HepG2 (cell line): Measurements from ENCODE around the gene GJC2. TPM values are rescaled to one million over a fixed set of nuclear protein-coding genes. Genes with fewer than 3 reads are reported as not detected.

ENCODE experiments used
- ADNP ChIP-seq: sonication (generic); formaldehyde crosslinking; IDR thresholded peaks from 2 replicates; pipeline ENCODE4 v1.4.0; 2020; ENCODE audit warnings: missing genetic modification reagents
- CHD2 ChIP-seq: IDR thresholded peaks from 2 replicates; pipeline ENCODE4 v1.6.1; 2011; ENCODE audit warnings: low read depth, low read length, improper control_type of control experiment
- DNMT1 ChIP-seq: sonication (generic); formaldehyde crosslinking; IDR thresholded peaks from 2 replicates; pipeline ENCODE4 v1.5.1; 2020; ENCODE audit warnings: mild to moderate bottlenecking, missing genetic modification reagents
- ETV5 ChIP-seq: IDR thresholded peaks from 2 replicates; pipeline ENCODE4 v1.6.1; 2018; ENCODE audit warnings: missing biosample characterization, missing genetic modification reagents, inconsistent platforms, borderline replicate concordance
- HMG20B ChIP-seq: conservative IDR thresholded peaks from 2 replicates; pipeline ENCODE4 v1.6.1; 2016; ENCODE audit warnings: missing genetic modification reagents, missing compliant biosample characterization
- HNF4G ChIP-seq, 2 experiments: sonication (generic) in 1 of 2; formaldehyde crosslinking in 1 of 2; IDR thresholded peaks; 2 replicates each; pipeline versions ENCODE4 v1.4.0 to v1.6.1; 2011 to 2020; ENCODE audit warnings: borderline replicate concordance in 2 of 2, low read depth in 2 of 2, mild to moderate bottlenecking in 2 of 2, low read length in 1 of 2, missing genetic modification reagents in 1 of 2, moderate library complexity in 1 of 2
- PCBP1 ChIP-seq: fragments of 200-400 bp; formaldehyde crosslinking; IDR thresholded peaks from 2 replicates; pipeline ENCODE4 v1.6.1; 2017; ENCODE audit warnings: mild to moderate bottlenecking, low read depth, low read length, borderline replicate concordance
- PHF8 ChIP-seq: sonication (generic); formaldehyde crosslinking; IDR thresholded peaks from 2 replicates; pipeline ENCODE4 v1.5.0; 2020; ENCODE audit warnings: missing genetic modification reagents
- SP4 ChIP-seq: sonication (generic); formaldehyde crosslinking; IDR thresholded peaks from 2 replicates; pipeline ENCODE4 v1.8.1; 2023; ENCODE audit warnings: mild to moderate bottlenecking, missing genetic modification reagents
- TARDBP ChIP-seq: sonication (generic); formaldehyde crosslinking; IDR thresholded peaks from 2 replicates; pipeline ENCODE4 v1.8.0; 2022; ENCODE audit warnings: mild to moderate bottlenecking, missing genetic modification reagents
- ZBTB38 ChIP-seq: sonication (generic); formaldehyde crosslinking; IDR thresholded peaks from 2 replicates; pipeline ENCODE4 v1.5.1; 2020; ENCODE audit warnings: mild to moderate bottlenecking, missing genetic modification reagents
- ZFP36 ChIP-seq: fragments of 150-350 bp; IDR thresholded peaks from 2 replicates; pipeline ENCODE4 v1.6.1; 2018; ENCODE audit warnings: borderline replicate concordance, low read length, low read depth; ENCODE audit not compliant: partially characterized antibody
- ZMYM4 ChIP-seq: sonication (generic); formaldehyde crosslinking; IDR thresholded peaks from 2 replicates; pipeline ENCODE4 v1.8.1; 2023; ENCODE audit warnings: mild to moderate bottlenecking, missing genetic modification reagents
- ZNF17 ChIP-seq: sonication (generic); formaldehyde crosslinking; IDR thresholded peaks from 2 replicates; pipeline ENCODE4 v1.5.0; 2020; ENCODE audit warnings: mild to moderate bottlenecking, missing genetic modification reagents
- ZNF205 ChIP-seq: IDR thresholded peaks from 2 replicates; pipeline ENCODE4 v1.6.1; 2018; ENCODE audit warnings: missing biosample characterization, missing genetic modification reagents
- ZNF550 ChIP-seq: sonication (generic); formaldehyde crosslinking; IDR thresholded peaks from 2 replicates; pipeline ENCODE4 v1.4.0; 2020; ENCODE audit warnings: mild to moderate bottlenecking, missing genetic modification reagents, borderline replicate concordance
- ZNF563 ChIP-seq: sonication (generic); formaldehyde crosslinking; IDR thresholded peaks from 2 replicates; pipeline ENCODE4 v1.8.0; 2022; ENCODE audit warnings: mild to moderate bottlenecking, moderate library complexity, missing genetic modification reagents
- ZNF672 ChIP-seq: sonication (generic); formaldehyde crosslinking; IDR thresholded peaks from 2 replicates; pipeline ENCODE4 v1.8.1; 2022; ENCODE audit warnings: missing genetic modification reagents
- ZSCAN20 ChIP-seq: sonication (generic); formaldehyde crosslinking; IDR thresholded peaks from 2 replicates; pipeline ENCODE4 v1.4.0; 2020; ENCODE audit warnings: missing genetic modification reagents, mild to moderate bottlenecking, borderline replicate concordance
- polyA plus RNA-seq, 8 experiments: library from polyadenylated mRNA; depleted of rRNA in 3 of 8; stranded (reverse) in 7 of 8; unstranded in 1 of 8; fragments of >200 nt; fragmentation: Illumina TruSeq in 4 of 8; extraction: Trizol in 4 of 8; gene quantifications; 2 replicates each; pipeline versions ENCODE4 v1.2.1 to v1.2.3, GENCODE V29; 2011 to 2016; ENCODE audit warnings: low read depth in 4 of 8, missing spikeins in 1 of 8, mixed read lengths in 1 of 8; ENCODE audit not compliant: insufficient read depth in 1 of 8
- total RNA-seq, 5 experiments: library from RNA; depleted of rRNA; stranded (reverse); fragments of >200 nt; fragmentation: Illumina TruSeq; extraction: Trizol; gene quantifications; 2 replicates each; pipeline ENCODE4 v1.2.3, GENCODE V29; 2016; ENCODE audit warnings: low read depth in 1 of 5
- TF ChIP-seq, protein P1 (sequence below): sonication (generic); formaldehyde crosslinking; IDR thresholded peaks from 2 replicates; pipeline ENCODE4 v1.4.0; 2020; ENCODE audit warnings: mild to moderate bottlenecking, low read depth, missing genetic modification reagents
- TF ChIP-seq, protein P2 (sequence below): IDR thresholded peaks from 2 replicates; pipeline ENCODE4 v1.6.1; 2018; ENCODE audit warnings: missing genetic modification reagents, mild to moderate bottlenecking, missing compliant biosample characterization
- TF ChIP-seq, protein P3 (sequence below): sonication (generic); formaldehyde crosslinking; IDR thresholded peaks from 2 replicates; pipeline ENCODE4 v1.8.0; 2022; ENCODE audit warnings: missing genetic modification reagents, mild to moderate bottlenecking, inconsistent platforms, borderline replicate concordance
- TF ChIP-seq, protein P4 (sequence below): sonication (generic); formaldehyde crosslinking; IDR thresholded peaks from 2 replicates; pipeline ENCODE4 v1.8.0; 2022; ENCODE audit warnings: mild to moderate bottlenecking, missing genetic modification reagents, borderline replicate concordance

GJC2 gene
- total and polyA plus RNA-seq, 2 of the 13 experiments (the other 11 are each of a cell fraction or from before 2014, with no cell fraction given) = 1.6 to 3.8 TPM

DNA sequence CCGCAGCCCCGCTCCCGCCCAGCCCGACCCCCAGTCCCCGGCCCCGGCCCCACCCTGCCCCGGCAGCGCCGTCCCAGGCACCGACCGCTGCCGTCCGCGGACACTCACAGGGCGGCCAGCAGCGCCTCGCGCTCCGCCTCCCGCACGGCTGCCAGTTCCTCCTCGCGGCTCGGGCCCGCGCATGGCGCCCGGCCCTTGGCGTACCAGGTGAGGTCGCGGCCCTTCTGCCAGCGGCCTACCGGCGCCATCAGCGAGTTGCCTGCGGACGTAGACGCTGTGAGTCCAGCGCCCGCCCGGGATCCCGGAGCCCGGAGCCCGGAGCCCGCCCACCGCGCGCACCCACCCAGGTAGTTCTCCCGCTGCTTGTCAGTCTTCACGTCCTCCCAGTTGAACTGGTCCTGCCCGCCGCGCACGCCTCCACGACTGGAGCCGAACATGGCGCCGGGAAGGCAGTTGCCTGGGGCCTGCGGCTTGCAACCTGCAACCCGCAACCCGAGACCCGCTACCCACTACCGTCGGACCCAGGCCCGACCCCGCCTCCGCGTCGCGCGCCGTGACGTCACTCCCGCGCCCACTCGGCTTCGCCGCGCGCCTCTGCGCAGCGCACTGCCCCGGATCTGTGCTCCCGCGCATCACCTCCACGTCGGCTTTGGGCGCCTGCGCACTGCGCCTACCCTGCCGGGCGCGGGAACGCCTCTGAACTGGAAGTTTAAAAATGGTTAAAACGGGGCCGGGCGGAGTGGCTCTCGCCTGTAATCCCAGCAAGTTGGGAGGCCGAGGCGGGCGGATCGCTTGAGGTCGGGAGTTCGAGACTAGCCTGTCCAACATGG lies 46.7 kb upstream of the GJC2 start, which contains the start of gene C1orf35 (continued):
- TF ChIP-seq, protein P1, sequence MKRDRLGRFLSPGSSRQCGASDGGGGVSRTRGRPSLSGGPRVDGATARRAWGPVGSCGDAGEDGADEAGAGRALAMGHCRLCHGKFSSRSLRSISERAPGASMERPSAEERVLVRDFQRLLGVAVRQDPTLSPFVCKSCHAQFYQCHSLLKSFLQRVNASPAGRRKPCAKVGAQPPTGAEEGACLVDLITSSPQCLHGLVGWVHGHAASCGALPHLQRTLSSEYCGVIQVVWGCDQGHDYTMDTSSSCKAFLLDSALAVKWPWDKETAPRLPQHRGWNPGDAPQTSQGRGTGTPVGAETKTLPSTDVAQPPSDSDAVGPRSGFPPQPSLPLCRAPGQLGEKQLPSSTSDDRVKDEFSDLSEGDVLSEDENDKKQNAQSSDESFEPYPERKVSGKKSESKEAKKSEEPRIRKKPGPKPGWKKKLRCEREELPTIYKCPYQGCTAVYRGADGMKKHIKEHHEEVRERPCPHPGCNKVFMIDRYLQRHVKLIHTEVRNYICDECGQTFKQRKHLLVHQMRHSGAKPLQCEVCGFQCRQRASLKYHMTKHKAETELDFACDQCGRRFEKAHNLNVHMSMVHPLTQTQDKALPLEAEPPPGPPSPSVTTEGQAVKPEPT (CRISPR knock-in tag) = 0 out of 2 replicates have a peak, but pooled peaks have one; percentile 28
- TF ChIP-seq DNMT1 (CRISPR knock-in tag) (peak; percentile 91), ETV5 (peak; percentile 71), SP4 (CRISPR knock-in tag) (peak; percentile 98), TARDBP (CRISPR knock-in tag) (peak; percentile 62; the same call in 1 of the 2 replicates), ZNF205 (CRISPR knock-in tag) (peak; percentile 76), HMG20B (CRISPR knock-in tag) (0 out of 2 replicates have a peak, but pooled peaks have one; percentile 13), ADNP (CRISPR knock-in tag) (no peak), ZFP36 (no peak), ZMYM4 (peak; percentile 87), ZNF550 (CRISPR knock-in tag) (peak; percentile 48; the same call in 1 of the 2 replicates), ZSCAN20 (peak; percentile 68; the same call in 1 of the 2 replicates), ZBTB38 (CRISPR knock-in tag) (peak; percentile 93), ZNF17 (no peak), ZNF672 (CRISPR knock-in tag) (no peak), PHF8 (peak; percentile 92), CHD2 (no peak), PCBP1 (0 out of 2 replicates have a peak, but pooled peaks have one; percentile 34), ZNF563 (CRISPR knock-in tag) (peak; percentile 67; the same call in 1 of the 2 replicates), HNF4G (IDR thresholded peaks at IDR 0.05; ENCODE audit: borderline replicate concordance, low read depth, low read length) (no peak), HNF4G (CRISPR knock-in tag; IDR thresholded peaks at IDR 0.05; ENCODE audit: borderline replicate concordance, low read depth) (peak; percentile 65)
- TF ChIP-seq, protein P2, sequence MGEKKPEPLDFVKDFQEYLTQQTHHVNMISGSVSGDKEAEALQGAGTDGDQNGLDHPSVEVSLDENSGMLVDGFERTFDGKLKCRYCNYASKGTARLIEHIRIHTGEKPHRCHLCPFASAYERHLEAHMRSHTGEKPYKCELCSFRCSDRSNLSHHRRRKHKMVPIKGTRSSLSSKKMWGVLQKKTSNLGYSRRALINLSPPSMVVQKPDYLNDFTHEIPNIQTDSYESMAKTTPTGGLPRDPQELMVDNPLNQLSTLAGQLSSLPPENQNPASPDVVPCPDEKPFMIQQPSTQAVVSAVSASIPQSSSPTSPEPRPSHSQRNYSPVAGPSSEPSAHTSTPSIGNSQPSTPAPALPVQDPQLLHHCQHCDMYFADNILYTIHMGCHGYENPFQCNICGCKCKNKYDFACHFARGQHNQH = peak; percentile 51; the same call in 1 of the 2 replicates
- TF ChIP-seq, protein P3, sequence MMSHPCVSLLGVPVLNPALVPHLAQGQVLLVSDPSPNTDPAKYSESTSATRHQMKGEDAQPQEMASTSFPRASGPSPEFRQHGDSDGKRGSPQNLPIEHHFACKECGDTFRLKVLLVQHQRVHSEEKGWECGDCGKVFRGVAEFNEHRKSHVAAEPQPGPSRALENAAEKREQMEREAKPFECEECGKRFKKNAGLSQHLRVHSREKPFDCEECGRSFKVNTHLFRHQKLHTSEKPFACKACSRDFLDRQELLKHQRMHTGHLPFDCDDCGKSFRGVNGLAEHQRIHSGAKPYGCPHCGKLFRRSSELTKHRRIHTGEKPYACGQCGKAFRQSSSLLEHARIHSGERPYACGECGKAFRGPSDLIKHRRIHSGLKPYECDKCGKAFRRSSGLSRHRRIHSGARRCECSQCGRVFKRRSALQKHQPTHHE (CRISPR knock-in tag) = peak; percentile 97
- TF ChIP-seq, protein P4, sequence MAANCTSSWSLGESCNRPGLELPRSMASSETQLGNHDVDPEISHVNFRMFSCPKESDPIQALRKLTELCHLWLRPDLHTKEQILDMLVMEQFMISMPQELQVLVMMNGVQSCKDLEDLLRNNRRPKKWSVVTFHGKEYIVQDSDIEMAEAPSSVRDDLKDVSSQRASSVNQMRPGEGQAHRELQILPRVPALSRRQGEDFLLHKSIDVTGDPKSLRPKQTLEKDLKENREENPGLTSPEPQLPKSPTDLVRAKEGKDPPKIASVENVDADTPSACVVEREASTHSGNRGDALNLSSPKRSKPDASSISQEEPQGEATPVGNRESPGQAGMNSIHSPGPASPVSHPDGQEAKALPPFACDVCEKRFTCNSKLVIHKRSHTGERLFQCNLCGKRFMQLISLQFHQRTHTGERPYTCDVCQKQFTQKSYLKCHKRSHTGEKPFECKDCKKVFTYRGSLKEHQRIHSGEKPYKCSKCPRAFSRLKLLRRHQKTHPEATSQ (CRISPR knock-in tag) = 0 out of 2 replicates have a peak, but pooled peaks have one; percentile 51
